ENCODE data around the gene GNAS-AS1. TPM values are rescaled to one million over a fixed set of nuclear protein-coding genes. Genes with fewer than 3 reads are reported as not detected.

GNAS-AS1 gene
- total RNA-seq, 4 donors from 2014 or later, result 0.42 to 1.9 (median 1.1) TPM

DNA sequence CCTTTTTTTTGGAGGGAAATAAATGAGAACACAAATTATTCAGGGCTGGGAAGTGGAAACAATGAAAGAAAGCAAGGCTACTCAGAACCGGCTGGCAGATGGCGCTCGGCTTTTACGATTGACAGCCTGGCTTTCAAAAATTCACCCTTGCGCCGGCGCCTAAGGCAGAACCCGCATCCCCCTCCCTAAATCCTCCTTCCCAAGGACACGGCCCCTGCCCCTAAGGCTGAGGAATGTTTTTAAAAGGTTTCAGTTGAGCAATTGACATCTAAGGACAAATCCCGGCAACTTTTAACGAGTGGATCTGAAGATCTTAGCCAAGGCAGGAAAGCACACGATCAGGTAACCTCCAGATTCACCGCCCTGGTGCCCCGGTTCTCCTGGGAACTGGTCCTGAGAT lies 18.1 kb upstream of the GNAS-AS1 start:
- WGBS, 2 donors, result 12 to 34% methylated on average over 14 of the region's 14 CpGs
- intact Hi-C loops (cut with DNase I), result loop anchor here (5.0 kb wide), 3 partner anchors 354 to 629 kb away; no protein-coding TSS in a partner anchor
- peak; percentile 78 to 81 for DNase-seq
- Histone ChIP-seq H3K4me1 (peaks cover 17 to 27% of the 10 kb centered on the region in 2 donors), H3K27me3 (no peaks in the 10 kb centered on the region), H3K36me3 (no peaks in the 10 kb centered on the region), H3K9me3 (no peaks in the 10 kb centered on the region), H3K4me3 (replicated peaks in 1 of 3) (no peak overlapping the region), H3K27ac (peak overlapping the region in 2 of 3 donors; percentile 6 to 39)
- TF ChIP-seq, protein P1, sequence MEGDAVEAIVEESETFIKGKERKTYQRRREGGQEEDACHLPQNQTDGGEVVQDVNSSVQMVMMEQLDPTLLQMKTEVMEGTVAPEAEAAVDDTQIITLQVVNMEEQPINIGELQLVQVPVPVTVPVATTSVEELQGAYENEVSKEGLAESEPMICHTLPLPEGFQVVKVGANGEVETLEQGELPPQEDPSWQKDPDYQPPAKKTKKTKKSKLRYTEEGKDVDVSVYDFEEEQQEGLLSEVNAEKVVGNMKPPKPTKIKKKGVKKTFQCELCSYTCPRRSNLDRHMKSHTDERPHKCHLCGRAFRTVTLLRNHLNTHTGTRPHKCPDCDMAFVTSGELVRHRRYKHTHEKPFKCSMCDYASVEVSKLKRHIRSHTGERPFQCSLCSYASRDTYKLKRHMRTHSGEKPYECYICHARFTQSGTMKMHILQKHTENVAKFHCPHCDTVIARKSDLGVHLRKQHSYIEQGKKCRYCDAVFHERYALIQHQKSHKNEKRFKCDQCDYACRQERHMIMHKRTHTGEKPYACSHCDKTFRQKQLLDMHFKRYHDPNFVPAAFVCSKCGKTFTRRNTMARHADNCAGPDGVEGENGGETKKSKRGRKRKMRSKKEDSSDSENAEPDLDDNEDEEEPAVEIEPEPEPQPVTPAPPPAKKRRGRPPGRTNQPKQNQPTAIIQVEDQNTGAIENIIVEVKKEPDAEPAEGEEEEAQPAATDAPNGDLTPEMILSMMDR (IDR thresholded peaks at IDR 0.05), result peak in 4 of 6 experiments; percentile 36 to 79 (median 72)
- TF ChIP-seq POLR2A (IDR thresholded peaks at IDR 0.05), result no peak

DNA sequence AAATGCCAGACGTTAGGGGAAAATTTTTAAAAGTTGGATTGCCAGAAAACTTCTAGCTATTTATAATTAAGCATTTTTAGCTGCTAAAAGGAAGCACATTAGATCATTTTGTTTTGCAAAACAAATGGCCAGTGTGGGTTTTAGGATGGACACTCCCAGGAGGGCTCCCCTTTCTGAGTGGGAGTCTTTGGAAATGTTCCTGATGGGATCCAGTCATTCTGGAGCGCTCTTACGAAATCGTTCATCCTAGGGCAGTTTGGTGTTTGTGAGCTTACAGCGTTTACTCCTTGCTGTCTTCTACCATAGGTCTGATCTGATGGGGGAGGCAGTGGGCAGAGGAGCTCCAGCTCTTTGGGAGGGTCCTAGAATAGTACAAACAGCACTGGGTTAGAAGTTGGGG lies 16.5 kb upstream of the GNAS-AS1 start:
- no peak for TF ChIP-seq POLR2A (IDR thresholded peaks at IDR 0.05)
- TF ChIP-seq, protein P1 (IDR thresholded peaks at IDR 0.05), result no peak
- Histone ChIP-seq H3K4me1 (peaks cover under 1 to 11% of the 10 kb centered on the region in 2 donors), H3K9me3 (no peaks in the 10 kb centered on the region), H3K27me3 (no peaks in the 10 kb centered on the region), H3K4me3 (replicated peaks in 1 of 3) (no peak overlapping the region), H3K36me3 (no peaks in the 10 kb centered on the region), H3K27ac (no peak overlapping the region)
- DNase-seq, result no peak
- 60 to 65% methylated on average over 5 of the region's 5 CpGs for WGBS, 2 donors
- intact Hi-C loops (cut with DNase I), result loop anchor here (5.0 kb wide), 3 partner anchors 355 to 630 kb away; no protein-coding TSS in a partner anchor

DNA sequence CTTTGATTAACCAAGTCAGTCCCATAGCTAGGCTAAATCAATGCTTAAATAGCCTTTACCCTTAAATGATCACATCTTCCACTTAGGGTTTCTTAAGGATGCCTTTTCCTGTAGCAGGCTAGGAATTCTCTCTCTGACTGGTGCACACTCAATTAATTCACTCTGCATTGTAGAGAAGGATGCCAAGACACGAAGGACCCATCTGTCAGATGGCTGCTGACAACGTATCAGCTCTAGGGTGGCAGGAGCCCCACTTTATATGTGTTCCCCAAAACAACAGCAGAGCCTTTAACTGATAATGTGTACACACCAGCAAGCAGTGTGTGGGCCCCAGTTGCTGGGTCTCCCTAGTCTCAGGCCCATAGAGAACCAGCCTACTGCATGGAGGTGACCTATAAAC lies 15.1 kb upstream of the GNAS-AS1 start:
- peaks cover 0 to 6% of the 10 kb centered on the region in 2 donors for H3K4me1 ChIP-seq

DNA sequence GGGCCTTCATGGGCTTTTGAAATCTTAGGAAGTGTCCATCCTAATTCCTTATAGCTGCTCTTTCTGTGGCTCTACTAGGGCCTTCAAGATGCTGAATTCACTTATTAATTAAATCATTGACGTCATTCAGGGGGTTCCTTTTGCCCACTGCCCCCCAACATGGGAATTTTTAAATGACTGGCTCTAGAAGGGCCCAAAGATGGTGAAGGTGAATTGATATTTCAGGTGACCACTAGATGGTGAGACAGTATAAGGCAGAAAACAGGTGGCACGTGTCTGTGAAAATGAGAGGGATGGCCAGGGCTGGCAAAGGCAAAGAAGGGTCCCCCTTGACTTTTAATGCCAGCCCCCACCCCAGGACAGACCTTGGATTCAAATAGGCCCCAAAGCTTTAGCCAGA lies 13.6 kb upstream of the GNAS-AS1 start:
- H3K9me3 ChIP-seq, result no peaks in the 10 kb centered on the region
- no peak overlapping the region for H3K4me3 ChIP-seq (replicated peaks in 1 of 3)
- intact Hi-C loops (cut with DNase I), result no loop called here
- no peak overlapping the region for H3K27ac ChIP-seq
- no peaks in the 10 kb centered on the region for H3K36me3 ChIP-seq
- no peaks in the 10 kb centered on the region for H3K27me3 ChIP-seq
- WGBS, 2 donors, result 52 to 55% methylated on average over 2 of the region's 2 CpGs
- H3K4me1 ChIP-seq, result no peaks in the 10 kb centered on the region
- no peak for DNase-seq
- TF ChIP-seq, protein P1 (IDR thresholded peaks at IDR 0.05), result peak in 1 of 6 experiments; percentile 16
- TF ChIP-seq POLR2A (IDR thresholded peaks at IDR 0.05), result no peak

More for the DNA sequence above, 15.1 kb upstream of the GNAS-AS1 start:
- Histone ChIP-seq H3K4me3 (replicated peaks in 1 of 3) (no peak overlapping the region), H3K36me3 (no peaks in the 10 kb centered on the region), H3K27me3 (no peaks in the 10 kb centered on the region), H3K27ac (no peak overlapping the region), H3K9me3 (no peaks in the 10 kb centered on the region)
- TF ChIP-seq, protein P1 (IDR thresholded peaks at IDR 0.05), result no peak
- no peak for TF ChIP-seq POLR2A (IDR thresholded peaks at IDR 0.05)
- intact Hi-C loops (cut with DNase I), result loop anchor here (5.0 kb wide), 3 partner anchors 356 to 631 kb away; no protein-coding TSS in a partner anchor
- DNase-seq, result no peak
- WGBS, 2 donors, result 97 to 100% methylated on average over 2 of the region's 2 CpGs

DNA sequence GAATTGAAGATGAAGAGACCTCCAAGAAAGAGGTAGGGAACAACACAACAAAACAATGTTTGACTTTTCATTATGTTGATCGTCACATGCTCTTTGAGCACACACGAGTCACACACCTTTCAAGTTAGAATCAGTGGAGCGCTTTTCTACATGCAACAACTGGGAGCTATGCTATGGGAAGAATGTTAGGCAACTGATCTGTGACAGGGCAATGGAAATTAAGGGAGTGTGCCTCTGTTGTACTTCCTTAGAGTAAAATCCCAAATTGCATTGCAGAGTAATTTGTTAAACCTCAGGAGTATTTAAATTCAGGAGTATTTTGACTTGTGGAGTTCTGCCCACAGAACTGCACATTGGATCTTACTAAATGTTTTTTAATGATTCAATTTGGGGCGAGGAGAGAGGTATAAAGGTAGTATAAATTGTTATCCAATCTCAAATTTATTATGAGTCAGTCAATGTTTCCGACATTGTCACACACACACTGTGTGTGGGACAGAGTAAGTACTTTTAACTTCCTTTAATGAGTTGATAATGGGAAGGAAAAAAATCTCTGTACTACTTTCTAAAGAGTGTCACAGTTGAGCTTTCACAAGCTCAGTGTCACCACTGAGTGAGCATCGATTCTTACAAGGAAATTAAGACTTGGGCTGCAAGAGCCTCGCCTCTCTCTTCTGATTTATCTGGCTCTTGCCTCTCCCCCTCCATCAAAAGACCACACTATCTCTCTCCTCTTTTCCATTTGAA lies 12.5 kb upstream of the GNAS-AS1 start:
- intact Hi-C loops (cut with DNase I), result no loop called here
- no peak overlapping the region for H3K27ac ChIP-seq
- no peaks in the 10 kb centered on the region for H3K4me1 ChIP-seq
- H3K4me3 ChIP-seq (replicated peaks in 1 of 3), result no peak overlapping the region
- no peak for TF ChIP-seq POLR2A (IDR thresholded peaks at IDR 0.05)
- TF ChIP-seq, protein P1 (IDR thresholded peaks at IDR 0.05), result no peak
- H3K36me3 ChIP-seq, result no peaks in the 10 kb centered on the region
- 75 to 84% methylated on average over 7 of the region's 7 CpGs for WGBS, 2 donors
- H3K27me3 ChIP-seq, result no peaks in the 10 kb centered on the region
- H3K9me3 ChIP-seq, result no peaks in the 10 kb centered on the region
- no peak for DNase-seq

Measured in thyroid gland (tissue), 4 donors.